Measurements from ENCODE around the gene BUD31. TPM values are rescaled to one million over a fixed set of nuclear protein-coding genes. Genes with fewer than 3 reads are reported as not detected.
"Not testable (repeated sequence)": the region's sequence is repeated elsewhere in the genome, so short reads cannot be mapped to it uniquely, and the experiment has no call there.

BUD31 gene
- total RNA-seq, 1 donor from 2014 or later = 73.4 TPM

GRCh38 chr7:99415513-99416127 lies 6.9 kb downstream of the BUD31 start:
- H3K4me3 Mint-ChIP-seq (ENCODE audit: unreplicated experiment) = peak overlapping the region; percentile 29
- DNase-seq (ENCODE audit: low spot score) = peak; percentile 75
- peaks cover 61% of the 10 kb centered on the region for H3K36me3 Mint-ChIP-seq (ENCODE audit: low read depth, unreplicated experiment)
- peak overlapping the region; percentile 58 for H3K27ac Mint-ChIP-seq (ENCODE audit: unreplicated experiment)
- not testable (repeated sequence) for H3K27me3 Mint-ChIP-seq (ENCODE audit: unreplicated experiment); H3K9me3 Mint-ChIP-seq (ENCODE audit: unreplicated experiment); H3K4me1 Mint-ChIP-seq (ENCODE audit: unreplicated experiment)
- TF ChIP-seq, protein P1, sequence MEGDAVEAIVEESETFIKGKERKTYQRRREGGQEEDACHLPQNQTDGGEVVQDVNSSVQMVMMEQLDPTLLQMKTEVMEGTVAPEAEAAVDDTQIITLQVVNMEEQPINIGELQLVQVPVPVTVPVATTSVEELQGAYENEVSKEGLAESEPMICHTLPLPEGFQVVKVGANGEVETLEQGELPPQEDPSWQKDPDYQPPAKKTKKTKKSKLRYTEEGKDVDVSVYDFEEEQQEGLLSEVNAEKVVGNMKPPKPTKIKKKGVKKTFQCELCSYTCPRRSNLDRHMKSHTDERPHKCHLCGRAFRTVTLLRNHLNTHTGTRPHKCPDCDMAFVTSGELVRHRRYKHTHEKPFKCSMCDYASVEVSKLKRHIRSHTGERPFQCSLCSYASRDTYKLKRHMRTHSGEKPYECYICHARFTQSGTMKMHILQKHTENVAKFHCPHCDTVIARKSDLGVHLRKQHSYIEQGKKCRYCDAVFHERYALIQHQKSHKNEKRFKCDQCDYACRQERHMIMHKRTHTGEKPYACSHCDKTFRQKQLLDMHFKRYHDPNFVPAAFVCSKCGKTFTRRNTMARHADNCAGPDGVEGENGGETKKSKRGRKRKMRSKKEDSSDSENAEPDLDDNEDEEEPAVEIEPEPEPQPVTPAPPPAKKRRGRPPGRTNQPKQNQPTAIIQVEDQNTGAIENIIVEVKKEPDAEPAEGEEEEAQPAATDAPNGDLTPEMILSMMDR (IDR thresholded peaks at IDR 0.05; ENCODE audit: unreplicated experiment) = peak; percentile 54

DNA sequence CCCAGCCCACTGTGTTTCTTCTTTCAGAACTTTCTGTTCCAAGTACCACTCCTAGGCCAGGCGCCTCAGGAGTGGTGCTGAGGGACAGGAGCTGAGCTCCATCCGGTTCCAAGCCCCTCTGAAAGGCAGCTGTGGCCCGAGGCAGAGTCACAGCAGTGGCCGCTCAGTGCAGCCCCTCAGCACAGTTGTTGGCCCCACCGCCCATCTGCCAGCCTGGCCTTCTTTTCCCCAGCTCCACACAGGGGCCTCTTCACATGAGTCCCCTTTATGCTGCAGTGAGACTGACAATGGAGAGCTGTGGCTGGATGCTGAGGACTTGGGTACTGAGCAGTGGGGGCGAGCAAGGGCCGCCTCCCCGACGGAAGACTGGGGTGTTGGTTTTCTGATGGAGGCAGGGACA lies 9.5 kb downstream of the BUD31 start:
- no peaks in the 10 kb centered on the region for H3K4me1 Mint-ChIP-seq (ENCODE audit: unreplicated experiment)
- DNase-seq (ENCODE audit: low spot score) = no peak
- TF ChIP-seq, protein P1 (IDR thresholded peaks at IDR 0.05; ENCODE audit: unreplicated experiment) = no peak
- H3K9me3 Mint-ChIP-seq (ENCODE audit: unreplicated experiment) = no peaks in the 10 kb centered on the region
- no peak overlapping the region for H3K4me3 Mint-ChIP-seq (ENCODE audit: unreplicated experiment)
- no peak overlapping the region for H3K27ac Mint-ChIP-seq (ENCODE audit: unreplicated experiment)
- peaks cover 53% of the 10 kb centered on the region for H3K36me3 Mint-ChIP-seq (ENCODE audit: low read depth, unreplicated experiment)
- H3K27me3 Mint-ChIP-seq (ENCODE audit: unreplicated experiment) = peaks cover 4% of the 10 kb centered on the region

DNA sequence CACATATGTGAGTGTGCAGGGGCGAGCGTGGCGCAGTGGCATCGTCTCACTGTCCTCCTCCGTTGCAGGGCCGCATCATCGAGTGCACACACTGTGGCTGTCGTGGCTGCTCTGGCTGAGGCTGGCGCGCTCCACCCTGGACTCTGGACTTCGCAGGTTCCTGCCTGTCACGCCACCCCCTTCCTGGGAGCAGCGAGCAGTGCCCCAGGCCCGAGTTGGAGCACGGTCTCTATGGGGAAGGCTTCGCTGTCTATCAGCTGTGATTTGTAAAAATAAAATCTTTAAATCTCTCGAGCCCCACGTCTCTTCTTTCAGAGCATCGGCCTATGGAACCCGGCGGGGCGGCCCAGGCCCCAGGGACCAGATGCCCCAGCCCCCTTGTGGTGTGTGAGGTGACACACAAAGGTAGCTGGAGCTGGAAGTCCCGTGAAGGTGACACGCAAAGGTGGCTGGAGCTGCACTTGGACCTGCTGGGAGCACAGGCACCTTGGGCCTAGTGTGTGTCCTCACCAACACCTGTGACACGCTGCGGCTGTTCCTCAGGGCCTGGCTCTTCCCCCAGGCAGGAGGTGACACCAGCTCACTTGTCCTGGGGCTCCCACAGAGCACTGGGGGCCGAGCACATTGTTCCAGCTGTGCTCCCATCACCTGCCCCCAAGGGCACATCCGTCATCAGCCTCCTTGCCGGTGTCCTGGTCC lies 10.7 kb downstream of the BUD31 start:
- TF ChIP-seq, protein P1 (IDR thresholded peaks at IDR 0.05; ENCODE audit: unreplicated experiment) = no peak
- Mint-ChIP-seq H3K27ac (ENCODE audit: unreplicated experiment) (no peak overlapping the region), H3K9me3 (ENCODE audit: unreplicated experiment) (no peaks in the 10 kb centered on the region), H3K4me3 (ENCODE audit: unreplicated experiment) (no peak overlapping the region), H3K27me3 (ENCODE audit: unreplicated experiment) (peaks cover 6% of the 10 kb centered on the region), H3K36me3 (ENCODE audit: low read depth, unreplicated experiment) (peaks cover 56% of the 10 kb centered on the region), H3K4me1 (ENCODE audit: unreplicated experiment) (no peaks in the 10 kb centered on the region)
- DNase-seq (ENCODE audit: low spot score) = no peak

DNA sequence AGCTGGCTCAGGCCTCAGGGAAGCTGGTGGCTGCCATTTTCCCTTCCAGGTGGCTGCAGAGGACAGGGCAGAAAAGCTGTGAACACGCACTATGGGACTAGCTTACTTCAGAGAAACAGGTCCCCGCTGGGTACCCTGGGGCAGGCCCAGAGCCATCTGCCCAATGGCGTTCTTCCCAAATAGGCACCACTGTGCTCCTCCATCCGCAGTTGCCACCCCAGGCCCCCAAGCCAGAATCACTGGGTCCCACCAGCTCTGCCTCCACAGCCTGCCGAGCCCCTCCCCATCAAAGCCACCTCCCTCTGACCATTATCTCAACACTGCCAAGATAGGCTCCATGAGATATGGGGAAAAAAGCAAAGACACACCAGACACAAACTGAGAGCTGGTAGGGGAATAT lies 11.4 kb downstream of the BUD31 start:
- Mint-ChIP-seq H3K36me3 (ENCODE audit: low read depth, unreplicated experiment) (peaks cover 53% of the 10 kb centered on the region), H3K27me3 (ENCODE audit: unreplicated experiment) (peaks cover 6% of the 10 kb centered on the region), H3K9me3 (ENCODE audit: unreplicated experiment) (no peaks in the 10 kb centered on the region), H3K4me3 (ENCODE audit: unreplicated experiment) (no peak overlapping the region), H3K4me1 (ENCODE audit: unreplicated experiment) (no peaks in the 10 kb centered on the region), H3K27ac (ENCODE audit: unreplicated experiment) (peak overlapping the region; percentile 77)
- no peak for DNase-seq (ENCODE audit: low spot score)
- TF ChIP-seq, protein P1 (IDR thresholded peaks at IDR 0.05; ENCODE audit: unreplicated experiment) = no peak

GRCh38 chr7:99420986-99421385 lies 12.2 kb downstream of the BUD31 start:
- TF ChIP-seq, protein P1 (IDR thresholded peaks at IDR 0.05; ENCODE audit: unreplicated experiment) = no peak
- Mint-ChIP-seq H3K27ac (ENCODE audit: unreplicated experiment) (no peak overlapping the region), H3K4me3 (ENCODE audit: unreplicated experiment) (no peak overlapping the region), H3K36me3 (ENCODE audit: low read depth, unreplicated experiment) (peaks cover 48% of the 10 kb centered on the region), H3K4me1 (ENCODE audit: unreplicated experiment) (no peaks in the 10 kb centered on the region), H3K9me3 (ENCODE audit: unreplicated experiment) (no peaks in the 10 kb centered on the region), H3K27me3 (ENCODE audit: unreplicated experiment) (peaks cover 6% of the 10 kb centered on the region)
- DNase-seq (ENCODE audit: low spot score) = no peak

All from endothelial cell (in vitro differentiated cells).